ENCODE results near the gene IREB2. TPM values are rescaled to one million over a fixed set of nuclear protein-coding genes. Genes with fewer than 3 reads are reported as not detected.
A peak's percentile ranks its signal among the peaks of the same experiment; 100 is the strongest.

IREB2 gene
- total and polyA plus RNA-seq, 2 of the 13 experiments (the other 11 are each of a cell fraction or from before 2014, with no cell fraction given), result 24.2 to 30.4 TPM

DNA sequence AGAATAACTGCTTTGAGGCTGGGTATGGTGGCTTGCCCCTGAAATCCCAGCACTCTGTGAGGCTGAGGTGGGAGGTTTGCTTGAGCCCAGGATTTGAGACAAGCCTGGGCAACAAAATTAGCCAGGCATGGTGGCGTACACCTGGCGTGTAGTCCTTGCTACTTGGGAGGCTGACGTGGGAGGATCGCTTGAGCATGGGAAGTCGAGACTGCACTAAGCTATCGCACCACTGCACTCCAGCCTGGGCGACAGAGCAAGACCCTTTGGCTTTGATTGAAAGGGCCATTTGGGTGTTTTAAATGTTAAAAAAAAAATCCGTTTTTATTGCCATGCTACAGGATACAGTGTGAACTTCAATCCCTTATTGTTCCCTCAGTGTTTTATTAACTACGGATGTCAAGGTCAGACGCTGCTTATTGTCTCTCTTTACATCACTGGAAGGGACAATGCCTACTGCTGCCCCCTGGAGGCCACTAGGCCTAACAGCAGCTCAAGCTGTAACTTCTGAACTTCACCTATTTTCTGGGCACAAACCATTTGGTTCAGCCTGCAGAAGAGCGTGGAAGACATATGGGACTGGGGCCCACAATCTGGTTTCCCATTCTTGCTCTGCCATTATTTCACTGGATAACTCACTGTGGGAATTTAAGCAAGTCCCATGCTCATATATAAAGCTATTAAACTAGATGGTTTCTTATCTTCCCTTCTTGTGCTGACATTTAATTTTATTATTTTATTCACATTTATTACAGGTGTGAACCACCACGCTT, 15.3 kb upstream of the IREB2 start (continued):
- TF ChIP-seq ZNF614 (CRISPR knock-in tag; IDR thresholded peaks at IDR 0.05; ENCODE audit: borderline replicate concordance), result peak; percentile 49; the same call in 1 of the 2 replicates
- TF ChIP-seq ZSCAN21 (CRISPR knock-in tag; IDR thresholded peaks at IDR 0.05; ENCODE audit: borderline replicate concordance), result no peak
- TF ChIP-seq STAG1 (CRISPR knock-in tag; IDR thresholded peaks at IDR 0.05), result peak; percentile 72
- TF ChIP-seq SAP130 (CRISPR knock-in tag; IDR thresholded peaks at IDR 0.05; ENCODE audit: low read depth), result peak; percentile 44; the same call in 1 of the 2 replicates
- TF ChIP-seq, protein P1, sequence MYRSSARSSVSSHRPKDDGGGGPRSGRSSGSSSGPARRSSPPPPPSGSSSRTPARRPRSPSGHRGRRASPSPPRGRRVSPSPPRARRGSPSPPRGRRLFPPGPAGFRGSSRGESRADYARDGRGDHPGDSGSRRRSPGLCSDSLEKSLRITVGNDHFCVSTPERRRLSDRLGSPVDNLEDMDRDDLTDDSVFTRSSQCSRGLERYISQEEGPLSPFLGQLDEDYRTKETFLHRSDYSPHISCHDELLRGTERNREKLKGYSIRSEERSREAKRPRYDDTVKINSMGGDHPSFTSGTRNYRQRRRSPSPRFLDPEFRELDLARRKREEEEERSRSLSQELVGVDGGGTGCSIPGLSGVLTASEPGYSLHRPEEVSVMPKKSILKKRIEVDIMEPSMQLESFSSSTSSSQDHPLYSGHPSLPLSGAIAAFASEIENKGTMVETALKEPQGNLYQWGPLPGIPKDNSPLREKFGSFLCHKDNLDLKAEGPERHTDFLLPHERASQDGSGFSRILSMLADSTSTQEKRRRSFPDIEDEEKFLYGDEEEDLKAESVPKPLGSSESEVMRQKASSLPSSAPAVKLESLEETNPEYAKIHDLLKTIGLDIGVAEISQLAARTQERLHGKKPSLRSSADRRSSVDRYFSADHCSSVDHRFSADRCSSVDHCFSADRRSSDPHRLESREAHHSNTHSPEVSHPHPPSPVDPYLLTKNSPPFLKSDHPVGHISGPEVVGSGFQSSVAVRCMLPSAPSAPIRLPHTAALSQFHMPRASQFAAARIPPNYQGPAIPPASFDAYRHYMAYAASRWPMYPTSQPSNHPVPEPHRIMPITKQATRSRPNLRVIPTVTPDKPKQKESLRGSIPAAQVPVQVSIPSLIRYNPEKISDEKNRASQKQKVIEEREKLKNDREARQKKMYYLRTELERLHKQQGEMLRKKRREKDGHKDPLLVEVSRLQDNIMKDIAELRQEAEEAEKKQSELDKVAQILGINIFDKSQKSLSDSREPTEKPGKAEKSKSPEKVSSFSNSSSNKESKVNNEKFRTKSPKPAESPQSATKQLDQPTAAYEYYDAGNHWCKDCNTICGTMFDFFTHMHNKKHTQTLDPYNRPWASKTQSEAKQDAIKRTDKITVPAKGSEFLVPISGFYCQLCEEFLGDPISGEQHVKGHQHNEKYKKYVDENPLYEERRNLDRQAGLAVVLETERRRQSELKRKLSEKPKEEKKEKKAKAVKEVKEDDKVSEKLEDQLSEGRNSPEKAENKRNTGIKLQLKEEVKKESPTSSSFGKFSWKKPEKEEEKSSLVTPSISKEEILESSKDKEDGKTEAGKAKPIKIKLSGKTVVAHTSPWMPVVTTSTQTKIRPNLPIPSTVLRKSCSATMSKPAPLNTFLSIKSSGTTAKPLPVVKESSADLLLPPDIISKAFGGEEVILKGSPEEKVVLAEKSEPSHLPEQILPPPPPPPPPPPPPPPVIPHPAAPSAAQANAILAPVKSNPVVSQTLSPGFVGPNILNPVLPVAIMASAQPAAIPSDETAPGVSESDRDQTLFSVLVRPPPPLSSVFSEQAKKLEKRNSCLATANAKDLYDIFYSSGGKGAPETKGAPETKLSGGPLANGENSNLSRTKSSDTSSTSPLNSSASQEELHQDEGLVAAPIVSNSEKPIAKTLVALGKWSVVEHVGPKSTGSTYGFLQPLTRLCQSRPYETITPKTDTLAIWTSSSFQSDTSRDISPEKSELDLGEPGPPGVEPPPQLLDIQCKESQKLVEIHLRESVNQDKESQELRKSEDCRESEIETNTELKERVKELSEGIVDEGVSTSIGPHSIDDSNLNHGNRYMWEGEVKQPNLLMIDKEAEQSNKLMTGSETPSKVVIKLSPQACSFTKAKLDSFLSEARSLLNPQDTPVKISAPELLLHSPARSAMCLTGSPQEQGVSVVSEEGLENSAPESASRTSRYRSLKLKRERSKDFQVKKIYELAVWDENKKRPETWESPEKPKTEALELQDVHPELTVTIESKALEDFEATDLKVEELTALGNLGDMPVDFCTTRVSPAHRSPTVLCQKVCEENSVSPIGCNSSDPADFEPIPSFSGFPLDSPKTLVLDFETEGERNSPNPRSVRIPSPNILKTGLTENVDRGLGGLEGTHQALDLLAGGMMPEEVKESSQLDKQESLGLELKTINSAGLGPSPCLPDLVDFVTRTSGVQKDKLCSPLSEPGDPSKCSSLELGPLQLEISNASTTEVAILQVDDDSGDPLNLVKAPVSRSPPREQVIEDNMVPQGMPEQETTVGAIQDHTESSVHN (CRISPR knock-in tag; IDR thresholded peaks at IDR 0.05), result no peak
- TF ChIP-seq, protein P2, sequence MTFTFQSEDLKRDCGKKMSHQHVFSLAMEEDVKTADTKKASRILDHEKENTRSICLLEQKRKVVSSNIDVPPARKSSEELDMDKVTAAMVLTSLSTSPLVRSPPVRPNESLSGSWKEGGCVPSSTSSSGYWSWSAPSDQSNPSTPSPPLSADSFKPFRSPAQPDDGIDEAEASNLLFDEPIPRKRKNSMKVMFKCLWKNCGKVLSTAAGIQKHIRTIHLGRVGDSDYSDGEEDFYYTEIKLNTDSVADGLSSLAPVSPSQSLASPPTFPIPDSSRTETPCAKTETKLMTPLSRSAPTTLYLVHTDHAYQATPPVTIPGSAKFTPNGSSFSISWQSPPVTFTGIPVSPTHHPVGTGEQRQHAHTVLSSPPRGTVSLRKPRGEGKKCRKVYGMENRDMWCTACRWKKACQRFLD (CRISPR knock-in tag; IDR thresholded peaks at IDR 0.05; ENCODE audit: borderline replicate concordance), result no peak
- 0 out of 2 replicates have a peak, but pooled peaks have one; percentile 30 for TF ChIP-seq SMAD3 (CRISPR knock-in tag; IDR thresholded peaks at IDR 0.05)
- TF ChIP-seq SKI (IDR thresholded peaks at IDR 0.05; ENCODE audit: partially characterized antibody), result no peak
- peak; percentile 65; the same call in 1 of the 2 replicates for TF ChIP-seq MIXL1 (CRISPR knock-in tag; IDR thresholded peaks at IDR 0.05)
- TF ChIP-seq ZNF773 (CRISPR knock-in tag; IDR thresholded peaks at IDR 0.05; ENCODE audit: borderline replicate concordance), result no peak
- TF ChIP-seq RXRB (CRISPR knock-in tag; IDR thresholded peaks at IDR 0.05; ENCODE audit: borderline replicate concordance), result 0 out of 2 replicates have a peak, but pooled peaks have one; percentile 15
- peak; percentile 52; the same call in 1 of the 2 replicates for TF ChIP-seq FOXA3 (CRISPR knock-in tag; IDR thresholded peaks at IDR 0.05)
- TF ChIP-seq, protein P3, sequence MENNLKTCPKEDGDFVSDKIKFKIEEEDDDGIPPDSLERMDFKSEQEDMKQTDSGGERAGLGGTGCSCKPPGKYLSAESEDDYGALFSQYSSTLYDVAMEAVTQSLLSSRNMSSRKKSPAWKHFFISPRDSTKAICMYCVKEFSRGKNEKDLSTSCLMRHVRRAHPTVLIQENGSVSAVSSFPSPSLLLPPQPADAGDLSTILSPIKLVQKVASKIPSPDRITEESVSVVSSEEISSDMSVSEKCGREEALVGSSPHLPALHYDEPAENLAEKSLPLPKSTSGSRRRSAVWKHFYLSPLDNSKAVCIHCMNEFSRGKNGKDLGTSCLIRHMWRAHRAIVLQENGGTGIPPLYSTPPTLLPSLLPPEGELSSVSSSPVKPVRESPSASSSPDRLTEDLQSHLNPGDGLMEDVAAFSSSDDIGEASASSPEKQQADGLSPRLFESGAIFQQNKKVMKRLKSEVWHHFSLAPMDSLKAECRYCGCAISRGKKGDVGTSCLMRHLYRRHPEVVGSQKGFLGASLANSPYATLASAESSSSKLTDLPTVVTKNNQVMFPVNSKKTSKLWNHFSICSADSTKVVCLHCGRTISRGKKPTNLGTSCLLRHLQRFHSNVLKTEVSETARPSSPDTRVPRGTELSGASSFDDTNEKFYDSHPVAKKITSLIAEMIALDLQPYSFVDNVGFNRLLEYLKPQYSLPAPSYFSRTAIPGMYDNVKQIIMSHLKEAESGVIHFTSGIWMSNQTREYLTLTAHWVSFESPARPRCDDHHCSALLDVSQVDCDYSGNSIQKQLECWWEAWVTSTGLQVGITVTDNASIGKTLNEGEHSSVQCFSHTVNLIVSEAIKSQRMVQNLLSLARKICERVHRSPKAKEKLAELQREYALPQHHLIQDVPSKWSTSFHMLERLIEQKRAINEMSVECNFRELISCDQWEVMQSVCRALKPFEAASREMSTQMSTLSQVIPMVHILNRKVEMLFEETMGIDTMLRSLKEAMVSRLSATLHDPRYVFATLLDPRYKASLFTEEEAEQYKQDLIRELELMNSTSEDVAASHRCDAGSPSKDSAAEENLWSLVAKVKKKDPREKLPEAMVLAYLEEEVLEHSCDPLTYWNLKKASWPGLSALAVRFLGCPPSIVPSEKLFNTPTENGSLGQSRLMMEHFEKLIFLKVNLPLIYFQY (CRISPR knock-in tag; IDR thresholded peaks at IDR 0.05; ENCODE audit: borderline replicate concordance), result no peak
- TF ChIP-seq FOSL2 (CRISPR knock-in tag; IDR thresholded peaks at IDR 0.05), result peak; percentile 27; the same call in 1 of the 2 replicates
- 0 out of 2 replicates have a peak, but pooled peaks have one; percentile 45 for TF ChIP-seq GATAD2A (CRISPR knock-in tag; IDR thresholded peaks at IDR 0.05)
- no peak for TF ChIP-seq ZFY (CRISPR knock-in tag; IDR thresholded peaks at IDR 0.05)
- no peak for TF ChIP-seq MAF1 (CRISPR knock-in tag; IDR thresholded peaks at IDR 0.05; ENCODE audit: borderline replicate concordance)

Measured in HepG2 (cell line).